Islet of Langerhans (tissue), 1 donor: ENCODE measurements around the gene VPS13D.
"Not testable (repeated sequence)": the region's sequence is repeated elsewhere in the genome, so short reads cannot be mapped to it uniquely, and the experiment has no call there.

Experiments used
- FAIRE-seq: peaks from one replicate; lab custom pipeline; 2011; peaks lifted over from hg19 to GRCh38; lab: Jason Lieb, UNC

The VPS13D gene

GRCh38 chr1:12196641-12197482, 33.0 kb upstream of the VPS13D start:
- FAIRE-seq, result no peak

- FAIRE-seq, result no peak
These were observed 32.3 kb upstream of the VPS13D start for GRCh38 chr1:12197483-12197880.

- no peak for FAIRE-seq
These were observed 29.6 kb upstream of the VPS13D start for GRCh38 chr1:12200208-12200607.

GRCh38 chr1:12201352-12202189, 28.3 kb upstream of the VPS13D start:
- FAIRE-seq, result no peak

GRCh38 chr1:12202190-12202497, 27.7 kb upstream of the VPS13D start:
- no peak for FAIRE-seq

- no peak for FAIRE-seq
These were observed 27.3 kb upstream of the VPS13D start for GRCh38 chr1:12202577-12202976.

- no peak for FAIRE-seq
These were observed 26.4 kb upstream of the VPS13D start for GRCh38 chr1:12203216-12204007.

- no peak for FAIRE-seq
These were observed 25.7 kb upstream of the VPS13D start for GRCh38 chr1:12204140-12204539.

GRCh38 chr1:12204754-12205658, 24.8 kb upstream of the VPS13D start:
- FAIRE-seq, result no peak

- no peak for FAIRE-seq
These were observed 23.6 kb upstream of the VPS13D start for GRCh38 chr1:12206238-12206637.

- no peak for FAIRE-seq
These were observed 22.9 kb upstream of the VPS13D start for GRCh38 chr1:12206792-12207424.

- no peak for FAIRE-seq
These were observed 21.6 kb upstream of the VPS13D start for GRCh38 chr1:12208271-12208670.

GRCh38 chr1:12208764-12209494, 20.9 kb upstream of the VPS13D start:
- FAIRE-seq, result no peak

GRCh38 chr1:12209495-12209832, 20.4 kb upstream of the VPS13D start:
- FAIRE-seq, result no peak

GRCh38 chr1:12215118-12215961, 14.5 kb upstream of the VPS13D start:
- FAIRE-seq, result no peak

GRCh38 chr1:12219800-12220199, 10.0 kb upstream of the VPS13D start:
- no peak for FAIRE-seq

- FAIRE-seq, result no peak
These were observed 8.9 kb upstream of the VPS13D start for GRCh38 chr1:12220890-12221289.

GRCh38 chr1:12222700-12223099, 7.1 kb upstream of the VPS13D start:
- FAIRE-seq, result not testable (repeated sequence)

GRCh38 chr1:12224092-12224491, 5.7 kb upstream of the VPS13D start:
- not testable (repeated sequence) for FAIRE-seq

- no peak for FAIRE-seq
These were observed 851 bp upstream of the VPS13D start for GRCh38 chr1:12228979-12229378.
